NT2/D1 (cell line): Measurements from ENCODE around the gene XKR7.

ENCODE experiments used
- YY1 ChIP-seq: IDR thresholded peaks from 2 replicates; pipeline ENCODE4 v1.6.1; 2011; ENCODE audit not compliant: insufficient read length, insufficient read depth
- ZNF274 ChIP-seq: IDR thresholded peaks from 2 replicates; pipeline ENCODE4 v1.6.1; 2011; ENCODE audit warnings: mild to moderate bottlenecking, low read depth, low read length

- no peak for TF ChIP-seq YY1
- TF ChIP-seq ZNF274, result no peak
Measured at GRCh38 chr20:32021091-32021490, 53.1 kb downstream of the XKR7 start.
